NCI-H1048 (cell line): ENCODE measurements around the gene C2CD3.
"Not testable (repeated sequence)": the region's sequence is repeated elsewhere in the genome, so short reads cannot be mapped to it uniquely, and the experiment has no call there.

Experiments
- DNase-seq: peaks from one replicate; lab custom pipeline; 2025; lab: John Stamatoyannopoulos, UW

C2CD3 gene

GRCh38 chr11:74063628-74064027 is 107.2 kb downstream of the C2CD3 start:
- not testable (repeated sequence) for DNase-seq

- DNase-seq, result not testable (repeated sequence)
Observed at GRCh38 chr11:74061599-74061998, 109.2 kb downstream of the C2CD3 start.

DNA sequence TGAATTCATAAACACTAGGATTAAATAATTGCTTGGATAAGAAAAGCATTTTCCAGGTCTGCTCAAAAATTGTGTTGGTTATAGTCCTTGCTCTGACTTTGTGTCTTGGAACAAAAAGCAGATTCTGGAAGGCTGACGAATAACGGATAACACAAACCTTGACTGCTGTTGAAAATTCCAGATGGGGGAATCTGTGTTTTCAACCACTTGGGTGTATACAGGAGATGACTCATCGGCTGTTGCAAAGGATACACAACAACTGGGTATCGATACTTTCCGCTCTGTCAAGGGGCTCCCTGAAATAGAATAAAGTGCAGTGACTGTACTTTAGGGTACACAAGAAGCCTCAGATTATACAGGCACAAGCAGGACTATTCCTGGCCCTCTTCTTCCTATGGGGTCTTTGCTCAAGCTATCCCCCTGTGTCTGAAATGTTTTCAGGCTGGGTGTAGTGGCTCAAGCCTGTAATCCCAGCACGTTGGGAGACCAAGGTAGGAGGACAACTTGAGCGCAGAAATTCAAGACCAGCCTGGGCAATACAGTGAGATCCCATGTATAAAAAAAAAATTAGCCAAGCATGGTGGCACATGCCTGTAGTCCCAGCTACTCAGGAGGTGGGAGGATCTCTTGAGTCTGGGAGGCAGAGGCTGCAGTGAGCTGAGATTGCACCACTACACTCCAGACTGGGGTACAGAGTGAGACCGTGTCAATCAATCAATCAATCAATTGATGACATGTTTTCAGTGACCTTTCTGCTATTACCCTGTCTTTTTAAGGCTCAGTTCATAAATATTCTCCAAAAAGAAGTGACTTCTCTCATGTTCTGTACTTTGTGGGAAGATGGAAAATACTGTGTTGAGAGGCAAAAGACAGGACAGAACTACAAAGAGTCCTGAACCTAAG is 113.3 kb downstream of the C2CD3 start:
- DNase-seq, result no peak

GRCh38 chr11:74055938-74056337 is 114.9 kb downstream of the C2CD3 start:
- DNase-seq, result no peak

DNA sequence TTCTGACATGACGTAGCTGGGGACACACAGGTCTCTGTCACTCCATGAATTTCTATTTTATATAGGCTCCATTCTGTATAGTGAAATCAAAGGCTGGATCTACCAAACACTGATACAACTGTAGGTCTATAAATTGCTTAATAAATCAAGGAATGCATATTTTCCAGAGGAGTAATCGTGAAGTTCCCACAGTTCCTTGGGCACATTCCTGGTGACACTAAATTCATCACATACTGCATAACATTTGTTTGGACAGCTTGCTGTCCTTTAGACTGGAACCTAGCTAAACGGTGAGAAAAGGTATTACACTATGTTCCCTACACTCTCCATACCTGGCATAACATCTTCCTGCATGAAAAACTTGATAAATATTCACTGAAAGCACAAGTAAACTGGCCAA is 120.3 kb downstream of the C2CD3 start:
- no peak for DNase-seq

DNA sequence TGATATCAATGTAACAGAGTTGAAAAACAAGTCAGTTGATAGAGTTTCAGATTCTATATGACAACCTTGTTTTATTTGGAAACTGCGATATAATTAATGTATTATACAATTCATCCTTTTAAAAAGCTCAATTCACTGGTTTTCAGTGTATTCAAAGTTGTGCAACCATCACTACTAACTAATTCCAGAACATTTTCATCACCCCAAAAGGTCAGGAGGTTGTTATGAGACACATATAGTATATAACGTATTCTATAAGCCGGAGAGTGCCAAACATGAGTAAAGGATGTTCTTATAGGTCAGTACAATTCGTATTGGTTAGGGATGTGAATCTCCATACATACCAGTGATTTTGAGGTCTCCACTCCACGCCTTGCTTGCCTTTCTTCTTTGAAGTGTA is 121.8 kb downstream of the C2CD3 start:
- DNase-seq, result no peak

DNA sequence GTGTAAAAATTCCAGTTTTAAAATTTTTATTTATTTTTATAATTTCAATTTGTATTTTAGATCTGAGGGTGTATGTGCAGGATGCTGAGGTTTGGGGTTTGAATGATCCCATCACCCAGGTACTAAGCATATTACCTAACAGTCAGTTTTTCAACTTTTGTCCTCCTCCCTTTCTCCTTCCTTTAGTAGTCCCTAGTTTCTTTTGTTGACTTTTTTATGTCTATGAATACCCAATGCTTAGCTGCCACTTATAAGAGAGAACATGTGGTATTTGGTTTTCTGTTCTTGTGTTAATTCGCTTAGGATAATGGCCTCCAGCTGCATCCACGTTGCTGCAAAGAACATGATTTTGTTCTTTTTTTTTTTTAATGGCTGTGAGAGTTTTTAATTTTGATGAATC is 126.3 kb downstream of the C2CD3 start:
- DNase-seq, result no peak

DNA sequence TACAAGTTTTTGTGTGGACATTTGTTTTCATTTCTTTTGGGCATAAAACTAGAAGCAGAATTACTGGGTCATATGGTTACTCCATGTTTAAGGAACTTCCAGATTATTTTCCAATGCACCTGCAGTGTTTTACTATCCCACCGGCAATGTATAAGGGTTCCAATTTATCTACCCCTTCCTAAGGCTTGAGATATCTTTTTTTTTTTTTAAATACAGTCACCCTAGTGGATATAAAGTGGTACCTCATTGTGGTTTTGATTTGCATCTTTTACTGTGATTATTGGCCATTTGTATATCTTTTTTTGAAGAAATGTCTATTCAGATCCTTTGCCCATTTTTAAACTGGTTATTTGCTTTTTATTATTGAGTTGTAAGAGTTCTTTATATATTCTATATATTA is 127.4 kb downstream of the C2CD3 start:
- DNase-seq, result no peak

- no peak for DNase-seq
Observed at GRCh38 chr11:74037309-74037708, 133.5 kb downstream of the C2CD3 start.

- DNase-seq, result no peak
Observed at GRCh38 chr11:74035264-74035663, 135.5 kb downstream of the C2CD3 start.

DNA sequence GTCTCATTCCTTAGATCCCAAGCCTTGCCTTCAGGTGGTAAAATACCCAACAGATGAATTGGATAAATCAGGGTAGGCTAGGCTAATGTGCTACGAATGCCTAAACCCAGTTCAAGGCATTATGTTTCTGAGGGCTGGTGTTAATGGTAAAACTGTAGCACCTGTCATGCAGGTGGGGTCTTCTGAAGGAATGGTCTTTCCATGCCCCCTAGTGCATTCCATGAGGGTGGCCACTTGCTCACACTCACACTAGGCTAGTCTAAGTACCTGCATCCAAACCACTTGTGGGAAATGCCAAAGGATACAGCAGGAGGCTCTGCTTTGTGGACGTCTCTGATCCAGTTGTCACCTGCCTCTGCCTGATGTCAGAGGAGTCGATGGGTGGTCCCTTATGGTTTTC is 137.8 kb downstream of the C2CD3 start:
- no peak for DNase-seq

- no peak for DNase-seq
Observed at GRCh38 chr11:74030723-74031676, 139.8 kb downstream of the C2CD3 start.

- no peak for DNase-seq
Observed at GRCh38 chr11:74025467-74026166, 145.2 kb downstream of the C2CD3 start.

DNA sequence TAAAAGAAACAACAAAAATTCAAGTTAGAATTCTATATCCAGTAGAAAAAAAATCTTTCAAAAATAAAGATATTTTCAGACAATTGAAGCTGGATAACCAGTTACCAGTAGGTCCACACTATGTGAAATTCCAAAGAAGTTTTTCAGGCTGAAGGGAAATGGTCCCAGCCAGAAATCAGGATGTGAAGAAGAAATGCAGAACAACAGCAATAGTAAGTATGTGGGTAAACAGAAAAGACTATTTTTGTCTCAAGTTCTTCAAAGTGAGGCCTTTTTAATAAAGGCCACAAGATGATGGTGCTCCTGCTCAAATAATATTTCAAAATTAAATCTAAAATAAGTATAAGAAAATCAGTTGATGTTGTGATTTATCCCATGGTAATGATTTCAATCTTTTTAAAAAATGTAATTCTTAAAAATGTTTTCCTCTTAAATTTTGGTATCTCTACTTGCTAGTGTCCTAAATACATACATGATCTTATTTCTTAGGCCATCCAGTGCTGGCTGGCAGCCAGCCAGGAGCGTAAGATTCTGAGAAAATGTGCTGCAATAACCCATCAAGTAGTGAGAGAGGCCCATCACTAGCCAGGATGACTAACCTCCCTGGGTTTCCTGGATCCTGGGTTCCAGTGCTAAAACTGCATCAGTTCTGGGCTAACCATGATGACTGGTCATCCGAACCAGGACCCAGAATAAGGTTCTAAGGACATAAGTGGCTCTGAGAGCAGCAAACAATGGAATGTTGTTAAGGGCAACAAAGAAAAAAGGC is 146.4 kb downstream of the C2CD3 start:
- no peak for DNase-seq

GRCh38 chr11:74023276-74023675 is 147.5 kb downstream of the C2CD3 start:
- no peak for DNase-seq

GRCh38 chr11:74022546-74022945 is 148.3 kb downstream of the C2CD3 start:
- DNase-seq, result no peak

DNA sequence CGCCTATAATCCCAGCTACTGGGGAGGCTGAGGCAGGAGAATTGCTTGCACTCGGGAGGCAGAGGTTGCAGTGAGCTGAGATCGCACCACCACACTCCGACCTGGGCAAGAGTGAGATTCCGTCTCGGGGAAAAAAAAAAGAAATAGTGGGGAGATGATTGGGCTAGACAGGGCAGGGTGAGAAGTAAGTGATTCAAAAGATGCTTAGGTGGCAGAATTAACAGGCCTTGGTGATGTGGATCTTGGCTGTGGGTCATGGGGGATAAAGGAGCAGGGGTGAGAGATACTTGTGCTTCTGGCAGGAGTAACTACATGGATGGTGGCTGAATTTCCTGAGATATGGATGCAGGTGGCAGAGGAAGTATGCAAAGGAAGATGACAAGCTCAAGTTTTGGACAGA is 148.8 kb downstream of the C2CD3 start:
- DNase-seq, result no peak

DNA sequence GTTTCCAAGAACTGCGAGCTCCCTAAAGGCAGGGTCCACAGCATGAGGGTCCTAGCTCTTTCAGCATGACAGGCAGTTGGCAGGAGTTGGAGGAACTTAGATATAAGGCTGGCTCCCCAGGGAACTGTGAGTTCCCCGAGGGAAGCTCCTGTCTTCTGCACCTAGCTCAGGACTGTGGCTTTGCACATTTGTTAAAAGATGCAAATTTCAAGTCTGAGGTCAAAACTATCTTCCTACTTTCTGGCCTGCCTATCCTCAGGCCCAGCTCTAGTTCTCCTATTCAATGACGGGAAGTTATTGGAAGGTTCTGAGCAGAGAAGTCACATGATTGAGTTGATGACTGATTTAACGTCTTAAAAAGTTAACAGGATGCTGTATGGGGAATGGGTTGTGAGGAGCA is 150.3 kb downstream of the C2CD3 start:
- DNase-seq, result no peak

DNA sequence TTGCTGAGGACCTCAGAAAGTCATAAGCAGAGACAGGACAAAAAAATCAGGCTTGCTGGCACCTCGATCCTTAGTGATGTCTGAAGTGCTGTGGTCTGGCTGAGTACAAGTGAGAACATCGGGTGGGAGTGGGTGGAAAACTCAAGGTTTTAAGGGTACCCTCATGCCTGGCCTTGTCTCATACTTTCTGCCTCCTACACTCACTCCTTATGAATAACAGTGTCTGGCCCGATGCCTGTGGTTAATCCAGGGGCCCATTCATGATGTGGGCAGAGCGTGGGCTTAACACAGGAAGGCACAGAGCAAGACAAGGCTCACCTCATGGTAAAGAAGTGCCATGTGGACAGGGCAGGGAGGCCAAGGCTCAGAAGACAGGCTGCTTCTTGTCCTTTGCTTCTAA is 150.9 kb downstream of the C2CD3 start:
- DNase-seq, result no peak

DNA sequence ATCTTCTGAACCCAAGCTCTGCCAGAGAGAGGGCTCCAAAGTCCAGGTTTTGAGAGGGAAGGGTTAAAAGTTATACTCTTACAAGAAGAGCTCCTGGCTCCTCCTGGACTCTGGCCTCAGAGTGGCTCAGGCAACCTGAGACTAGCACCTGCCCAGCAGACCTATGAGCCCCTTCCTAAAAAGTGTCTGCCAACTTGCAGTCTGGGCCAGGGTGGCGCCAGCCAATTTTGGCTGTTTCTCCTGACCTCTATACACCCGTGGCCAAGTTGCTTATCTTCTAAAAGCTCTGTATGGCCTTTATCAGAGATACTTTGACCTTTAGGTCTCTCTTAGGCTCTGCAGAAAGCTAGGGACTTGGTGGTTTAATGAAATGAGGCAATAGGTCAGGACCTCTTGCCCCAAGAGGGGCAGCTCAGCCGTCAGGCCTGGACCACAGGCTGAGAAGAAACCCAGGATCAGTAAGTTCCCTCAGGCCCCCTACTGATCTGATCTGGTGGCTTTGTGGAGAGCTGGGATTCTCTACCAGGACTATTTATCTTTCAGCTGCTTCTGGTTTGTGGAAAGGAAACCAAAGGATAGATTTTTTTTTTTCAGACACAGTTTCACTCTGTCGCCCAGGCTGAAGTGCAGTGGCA is 151.6 kb downstream of the C2CD3 start:
- no peak for DNase-seq
